ENCODE measurements around the gene TLE4. TPM values are rescaled to one million over a fixed set of nuclear protein-coding genes. Genes with fewer than 3 reads are reported as not detected.

TLE4 gene
- polyA plus RNA-seq, 10 donors, result 12.8 to 23.4 (median 15.1) TPM

DNA sequence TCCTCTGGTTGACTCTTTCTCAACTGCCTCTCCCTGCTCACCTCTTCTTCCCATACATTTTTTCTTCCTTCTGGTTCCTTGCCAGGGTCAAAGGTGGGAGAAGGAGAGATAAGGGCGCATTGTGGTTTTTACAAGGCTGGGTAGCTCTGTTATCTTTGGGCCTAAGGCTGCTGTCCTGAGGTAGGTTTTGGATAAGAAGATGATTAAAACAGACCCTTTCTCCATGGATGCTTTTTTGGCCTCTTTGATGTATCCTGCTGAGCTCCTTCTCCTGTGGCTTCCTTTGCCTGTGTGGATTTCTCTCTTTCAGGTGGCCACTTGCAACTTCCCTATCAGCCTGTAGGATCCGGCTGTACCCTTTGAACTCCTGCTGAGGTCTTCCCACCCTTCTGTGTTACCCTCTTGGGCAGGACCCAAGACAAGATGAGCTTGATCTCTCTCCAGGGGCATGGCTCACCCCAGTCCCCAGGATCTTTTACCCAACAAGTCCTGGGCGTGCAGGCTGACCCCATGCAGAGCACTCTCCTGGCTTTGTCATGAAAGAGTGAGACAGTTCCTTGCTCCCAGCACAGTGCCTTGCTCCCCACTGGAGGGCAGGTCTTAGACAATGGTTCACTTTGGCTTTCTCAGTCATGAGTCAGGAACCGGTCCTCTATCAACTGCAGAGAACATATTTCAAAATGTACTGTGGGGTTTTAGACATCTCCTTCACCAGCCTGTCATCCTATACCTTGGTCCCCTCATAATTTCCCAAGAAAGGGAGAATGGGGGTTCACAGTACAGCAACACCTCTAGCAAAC is 197.9 kb downstream of the TLE4 start:
- no peak for DNase-seq

DNA sequence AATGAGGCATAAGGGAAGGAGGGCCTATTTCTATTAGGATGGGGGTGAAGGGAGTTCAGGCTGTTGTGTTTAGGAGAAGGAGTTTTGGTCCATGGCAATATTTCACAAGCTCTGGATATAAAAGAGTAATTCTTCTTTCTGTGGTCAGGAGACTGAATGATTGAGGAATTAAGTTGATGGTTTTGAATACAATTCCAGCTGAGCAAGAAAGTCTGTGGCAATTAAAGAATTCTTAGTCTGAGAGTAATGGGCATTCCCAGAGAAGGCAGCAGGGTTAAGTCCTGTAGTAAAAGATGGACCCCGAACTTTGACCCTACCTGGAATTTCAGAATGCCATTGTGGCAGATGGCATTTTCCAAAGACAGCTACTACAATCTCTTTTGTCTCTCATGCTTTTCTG is 202.6 kb downstream of the TLE4 start:
- no peak for DNase-seq

Measured in muscle of back (tissue), 11 donors.